Smooth muscle cell (in vitro differentiated cells): ENCODE measurements around the gene PDHX. TPM values are rescaled to one million over a fixed set of nuclear protein-coding genes. Genes with fewer than 3 reads are reported as not detected.

Experiments
- DNase-seq: peaks from one replicate; lab custom pipeline; 2025; ENCODE audit not compliant: unreplicated experiment; lab: John Stamatoyannopoulos, UW
- H2AFZ ChIP-seq: fragments of 200-600 bp; sonication (generic); 2 replicates; pipeline ENCODE4 v1.6.0; 2016; ENCODE audit warnings: antibody characterized with exemption, low read depth, mild to moderate bottlenecking
- H3F3A ChIP-seq: fragments of 200-600 bp; sonication (generic); 2 replicates; pipeline ENCODE4 v1.6.0; 2017; ENCODE audit warnings: antibody characterized with exemption, low read depth
- H3K27ac ChIP-seq: fragments of 200-600 bp; sonication (generic); 2 replicates; pipeline ENCODE4 v1.5.1; 2016; ENCODE audit warnings: low read depth, mild to moderate bottlenecking
- H3K27me3 ChIP-seq: fragments of 200-600 bp; sonication (generic); 2 replicates; pipeline ENCODE4 v1.6.1; 2016; ENCODE audit warnings: low read depth, mild to moderate bottlenecking
- H3K36me3 ChIP-seq: fragments of 200-600 bp; sonication (generic); 2 replicates; pipeline ENCODE4 v1.5.1; 2016; ENCODE audit warnings: low read depth
- H3K4me1 ChIP-seq: fragments of 200-600 bp; sonication (generic); 2 replicates; pipeline ENCODE4 v1.5.1; 2016; ENCODE audit warnings: low read depth
- H3K4me2 ChIP-seq: fragments of 200-600 bp; sonication (generic); 2 replicates; pipeline ENCODE4 v1.6.0; 2016; ENCODE audit warnings: mild to moderate bottlenecking
- H3K4me3 ChIP-seq: fragments of 200-600 bp; sonication (generic); 2 replicates; pipeline ENCODE4 v1.5.1; 2016; ENCODE audit warnings: mild to moderate bottlenecking
- H3K79me2 ChIP-seq: fragments of 200-600 bp; sonication (generic); 2 replicates; pipeline ENCODE4 v1.6.0; 2016; ENCODE audit warnings: low read depth, mild to moderate bottlenecking
- H3K9ac ChIP-seq: fragments of 200-600 bp; sonication (generic); 2 replicates; pipeline ENCODE4 v1.6.0; 2016; ENCODE audit warnings: low read depth
- H3K9me3 ChIP-seq: fragments of 200-600 bp; sonication (generic); replicated peaks from 2 replicates; pipeline ENCODE4 v1.5.1; 2016; ENCODE audit warnings: low read depth
- H4K20me1 ChIP-seq: fragments of 200-600 bp; sonication (generic); 2 replicates; pipeline ENCODE4 v1.6.0; 2016; ENCODE audit warnings: low read depth
- CTCF ChIP-seq: fragments of 200-600 bp; sonication (generic); IDR thresholded peaks from 2 replicates; pipeline ENCODE4 v1.5.1; 2017; ENCODE audit warnings: borderline replicate concordance, mild to moderate bottlenecking, antibody characterized with exemption; ENCODE audit not compliant: insufficient read depth, poor library complexity, severe bottlenecking
- WGBS: methylation state at CpG from one replicate; pipeline ENCODE4 v1.1.7; 2016; ENCODE audit warnings: low lambda C conversion rate; 5-methylcytosine and 5-hydroxymethylcytosine counted together
- polyA plus RNA-seq: library from polyadenylated mRNA; unstranded; fragments of >200 nt; fragmentation: Nextera tagmentation; extraction: Ambion mirVana; gene quantifications from 2 replicates; pipeline ENCODE4 v1.2.1, GENCODE V29; 2016
- total RNA-seq: library from RNA; depleted of rRNA; stranded (reverse); fragments of >200 nt; gene quantifications from 2 replicates; pipeline ENCODE4 v1.2.3, GENCODE V29; 2014

Gene PDHX
- total and polyA plus RNA-seq, 2 experiments from 2014 or later = 56.6 to 100 TPM

DNA sequence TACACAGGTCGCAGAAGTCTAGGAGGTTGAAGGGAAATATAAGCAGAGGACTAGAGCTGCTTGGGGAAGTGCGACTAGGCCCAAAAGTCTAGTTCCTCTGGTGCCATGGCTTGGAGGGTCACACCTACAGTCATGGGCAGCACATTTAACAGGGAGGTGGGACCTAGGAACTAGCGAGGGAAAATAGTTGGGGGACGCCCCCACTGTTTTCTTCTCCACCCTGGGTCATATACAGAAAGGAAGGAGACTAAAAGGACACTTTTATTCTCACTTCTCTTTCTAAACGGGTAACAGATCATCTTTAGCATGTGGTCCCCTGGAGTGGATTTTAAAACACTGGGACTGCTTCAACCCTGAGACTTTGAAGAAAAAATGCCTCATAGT is 16.8 kb upstream of the PDHX start:
- Histone ChIP-seq H4K20me1 (no peaks in the 10 kb centered on the region), H3K9ac (no peak overlapping the region), H3K4me1 (no peaks in the 10 kb centered on the region), H3F3A (no peaks in the 10 kb centered on the region), H3K36me3 (no peaks in the 10 kb centered on the region), H3K27ac (no peak overlapping the region), H3K4me3 (no peak overlapping the region), H3K79me2 (peaks cover 5% of the 10 kb centered on the region), H3K27me3 (no peaks in the 10 kb centered on the region), H2AFZ (no peak overlapping the region), H3K9me3 (peaks cover 14% of the 10 kb centered on the region), H3K4me2 (no peak overlapping the region)
- DNase-seq = no peak
- no peak for TF ChIP-seq CTCF
- WGBS = 96% methylated on average over 5 of the region's 5 CpGs

DNA sequence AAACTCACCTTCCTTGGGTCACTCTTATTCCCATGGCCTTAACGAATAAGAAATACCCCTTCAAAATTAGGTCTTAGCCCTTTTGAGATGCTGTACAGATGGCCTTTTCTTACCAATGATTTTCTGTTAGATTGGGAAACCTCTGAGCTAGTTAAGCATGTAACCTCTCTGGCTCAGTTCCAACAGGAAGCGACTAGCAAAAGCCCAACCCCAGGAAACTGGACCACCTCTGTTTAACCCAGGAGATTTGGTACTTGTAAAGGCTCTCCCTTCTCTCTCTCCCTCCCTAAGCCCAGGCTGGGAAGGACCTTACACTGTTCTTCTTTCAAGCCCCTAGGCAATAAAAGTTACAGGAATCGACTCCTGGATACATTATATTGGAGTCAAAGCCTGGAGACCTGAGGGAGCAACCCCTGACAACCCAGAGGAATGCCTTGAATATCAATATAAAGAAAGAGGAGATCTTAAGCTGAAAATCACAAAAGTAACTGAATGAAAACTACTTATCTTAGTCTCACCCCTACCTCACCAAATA is 11.9 kb upstream of the PDHX start:
- Histone ChIP-seq H3K4me3 (no peak overlapping the region), H3K4me1 (no peaks in the 10 kb centered on the region), H3K4me2 (no peak overlapping the region), H3K9me3 (peaks cover 7% of the 10 kb centered on the region), H3K79me2 (peaks cover 13% of the 10 kb centered on the region), H3F3A (no peaks in the 10 kb centered on the region), H3K9ac (no peak overlapping the region), H3K27ac (no peak overlapping the region), H3K36me3 (no peaks in the 10 kb centered on the region), H2AFZ (no peak overlapping the region), H4K20me1 (peaks cover 19% of the 10 kb centered on the region), H3K27me3 (no peaks in the 10 kb centered on the region)
- no peak for DNase-seq
- WGBS = 95% methylated on average over 3 of the region's 3 CpGs
- no peak for TF ChIP-seq CTCF

DNA sequence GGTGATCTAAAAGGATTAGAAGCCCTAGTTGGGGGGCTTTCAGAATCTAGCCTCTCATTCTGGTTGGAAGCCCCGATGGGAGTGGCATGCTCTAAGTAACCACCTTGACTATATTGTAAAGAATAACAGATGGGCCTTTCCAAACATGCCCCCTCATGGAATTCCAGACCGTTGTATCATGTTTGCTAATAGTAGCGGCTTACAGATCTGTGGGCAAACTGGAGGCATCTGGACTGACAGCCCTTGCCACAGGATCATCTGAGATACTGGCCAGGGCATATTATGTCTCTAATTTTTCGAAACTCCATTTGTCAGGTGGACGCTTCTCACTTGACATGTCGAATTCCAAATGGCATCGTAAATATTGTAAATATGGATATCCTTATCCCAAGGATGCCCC is 10.8 kb upstream of the PDHX start:
- WGBS = 87% methylated on average over 7 of the region's 7 CpGs
- Histone ChIP-seq H4K20me1 (peaks cover 23% of the 10 kb centered on the region), H3K4me2 (no peak overlapping the region), H3K79me2 (peaks cover 13% of the 10 kb centered on the region), H2AFZ (no peak overlapping the region), H3K36me3 (no peaks in the 10 kb centered on the region), H3K9ac (no peak overlapping the region), H3F3A (no peaks in the 10 kb centered on the region), H3K27ac (no peak overlapping the region), H3K4me3 (no peak overlapping the region), H3K9me3 (no peaks in the 10 kb centered on the region), H3K27me3 (no peaks in the 10 kb centered on the region), H3K4me1 (no peaks in the 10 kb centered on the region)
- DNase-seq = no peak
- TF ChIP-seq CTCF = no peak

DNA sequence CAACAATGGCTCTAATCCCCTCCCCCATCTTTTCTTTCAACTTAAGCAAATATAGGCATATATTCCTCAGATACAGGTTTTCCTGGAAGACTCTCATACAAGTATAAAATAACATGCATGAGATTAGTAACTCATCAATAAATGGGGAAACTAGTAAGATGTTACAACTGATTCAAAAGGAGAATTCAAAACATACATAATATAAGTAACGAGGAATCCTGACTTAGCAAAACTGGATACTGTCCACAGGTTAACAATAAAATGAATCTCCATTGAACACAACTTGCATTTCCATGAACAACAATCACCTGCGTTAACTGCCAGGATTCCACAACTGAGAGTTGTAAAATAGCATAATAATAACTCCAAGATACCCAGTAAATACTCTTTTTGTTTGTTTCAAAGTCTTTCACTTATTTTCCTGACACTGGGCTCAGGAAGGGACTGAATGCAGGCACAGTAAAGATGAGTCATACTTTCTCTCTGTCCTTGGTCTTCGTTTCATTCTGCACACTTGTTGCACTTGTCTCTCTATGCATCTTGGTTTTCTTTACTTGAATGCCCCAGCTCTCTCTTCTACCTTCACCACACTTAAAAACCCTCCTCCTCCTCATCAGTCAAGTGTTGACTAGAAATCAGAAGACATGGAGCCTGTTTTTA is 8.4 kb upstream of the PDHX start:
- H3F3A ChIP-seq = no peaks in the 10 kb centered on the region
- no peak overlapping the region for H3K4me3 ChIP-seq
- H3K9ac ChIP-seq = no peak overlapping the region
- H3K9me3 ChIP-seq = no peaks in the 10 kb centered on the region
- H3K27ac ChIP-seq = no peak overlapping the region
- DNase-seq = no peak
- no peak overlapping the region for H2AFZ ChIP-seq
- TF ChIP-seq CTCF = no peak
- no peaks in the 10 kb centered on the region for H3K4me1 ChIP-seq
- peaks cover 16% of the 10 kb centered on the region for H3K79me2 ChIP-seq
- H3K4me2 ChIP-seq = no peak overlapping the region
- H4K20me1 ChIP-seq = peaks cover 23% of the 10 kb centered on the region
- H3K27me3 ChIP-seq = no peaks in the 10 kb centered on the region
- WGBS = 57% methylated on average over 3 of the region's 3 CpGs
- H3K36me3 ChIP-seq = no peaks in the 10 kb centered on the region
